Stimulated activated CD8-positive, alpha-beta memory T cell treated with anti-CD3 and anti-CD28 coated beads, Interleukin-4, amount 100 ng/mL, for 4 hours (primary cell): ENCODE measurements around the gene GRID1.

Experiments
- DNase-seq, 2 donors: peaks; one replicate each; pipeline ENCODE4 v3.0.0-alpha.2; 2020; ENCODE audit warnings: low read depth in 2 of 2, low spot score in 1 of 2

Gene GRID1

GRCh38 chr10:86294346-86295265 lies 72.0 kb downstream of the GRID1 start:
- DNase-seq, result no peak

DNA sequence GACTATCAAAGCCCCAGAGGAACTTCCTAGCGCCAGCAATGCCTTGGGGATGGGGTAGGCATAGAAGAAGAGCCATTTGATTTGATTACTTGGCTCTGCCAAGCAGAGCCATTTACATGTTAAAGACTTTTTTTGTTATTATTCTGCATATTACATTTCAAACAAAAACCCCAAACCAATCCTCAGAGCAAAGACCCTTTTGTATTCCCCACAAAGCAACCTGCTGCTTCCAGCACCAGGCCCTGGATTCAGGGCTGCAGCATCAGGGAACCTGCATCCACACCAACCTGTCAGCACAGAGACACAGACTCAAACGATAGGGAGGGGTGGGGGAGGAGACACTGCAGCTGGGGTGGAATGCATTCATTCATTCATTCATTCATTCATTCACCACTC lies 73.2 kb downstream of the GRID1 start:
- no peak for DNase-seq

- no peak for DNase-seq
Observed at GRCh38 chr10:86292462-86293395, 73.9 kb downstream of the GRID1 start.

DNA sequence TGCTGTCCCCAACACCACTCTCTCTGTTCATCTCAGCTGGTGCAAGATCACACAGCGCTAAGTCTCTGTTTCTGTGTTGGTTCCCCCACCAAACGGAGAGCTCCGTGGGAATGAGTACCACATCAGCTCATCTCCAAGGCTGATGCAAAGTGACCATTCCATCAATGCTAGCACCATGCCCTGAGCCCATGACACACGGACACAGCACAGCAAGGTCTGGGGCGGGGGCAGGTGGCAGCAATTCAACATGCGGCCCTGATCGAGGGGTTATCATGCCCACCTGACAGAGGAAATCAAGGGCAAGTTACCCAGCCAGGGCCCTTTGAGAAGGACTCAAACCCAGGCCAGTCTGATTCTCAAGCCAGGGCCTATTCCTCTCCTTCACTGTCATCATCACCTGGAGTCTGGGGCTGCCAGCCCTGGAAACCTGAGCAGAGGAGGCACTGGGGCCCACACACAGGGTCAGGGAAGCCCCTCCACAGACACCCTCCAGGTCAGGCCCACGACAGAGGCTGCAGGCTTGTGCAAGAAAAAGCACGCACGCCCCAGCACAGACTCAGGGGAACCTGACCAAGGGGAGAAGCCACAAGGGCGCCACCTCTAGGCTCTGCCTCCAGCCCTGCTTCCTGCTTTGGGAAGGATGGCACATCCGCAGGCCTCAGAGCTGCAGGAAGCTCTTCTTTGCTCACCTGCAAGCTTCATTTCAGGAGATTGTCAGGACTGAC lies 74.8 kb downstream of the GRID1 start:
- DNase-seq, result no peak

- no peak for DNase-seq
Observed at GRCh38 chr10:86290933-86291615, 75.5 kb downstream of the GRID1 start.

- no peak for DNase-seq
Observed at GRCh38 chr10:86289577-86289868, 77.1 kb downstream of the GRID1 start.

DNA sequence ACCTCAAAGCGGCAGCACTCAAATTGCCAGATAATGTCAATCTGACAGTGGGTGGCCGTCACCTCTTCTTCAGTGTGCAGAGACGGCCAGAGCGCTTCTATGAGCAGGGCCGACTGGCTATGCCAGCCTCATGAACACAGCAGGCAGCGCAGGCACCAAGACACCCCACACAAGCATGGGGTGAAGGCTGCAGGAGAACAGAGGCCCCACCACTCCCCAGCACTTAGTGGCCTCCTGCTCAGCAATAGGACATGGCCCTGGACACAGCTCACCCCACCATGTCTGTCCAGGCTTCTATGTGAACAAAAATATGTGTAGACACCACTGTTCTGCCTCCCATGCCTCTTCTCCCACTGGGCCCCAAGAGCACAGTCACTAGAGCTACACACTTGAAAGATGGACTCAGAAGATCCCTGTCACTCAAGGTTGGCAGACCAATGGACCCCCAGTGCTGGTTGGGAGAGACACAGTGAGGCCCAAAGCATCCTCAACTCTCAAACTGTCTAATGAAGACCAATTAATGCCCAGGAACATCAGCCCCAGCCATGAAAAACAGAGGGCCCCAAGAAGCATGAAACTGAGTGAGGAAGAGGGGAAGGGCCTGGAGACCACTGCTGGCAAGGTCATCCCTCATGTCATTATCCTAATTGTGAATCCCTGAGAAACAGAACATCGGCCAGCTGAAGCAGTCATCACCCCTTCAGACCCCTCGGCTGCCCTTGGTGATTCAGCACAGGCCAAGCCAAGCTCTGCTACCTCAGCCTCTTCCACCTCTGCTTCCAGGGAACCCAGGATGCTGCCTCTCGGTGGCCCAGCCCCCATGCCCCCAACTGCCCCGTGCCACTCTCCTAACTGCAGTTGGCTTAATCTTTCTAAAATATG lies 77.7 kb downstream of the GRID1 start:
- DNase-seq, result no peak

DNA sequence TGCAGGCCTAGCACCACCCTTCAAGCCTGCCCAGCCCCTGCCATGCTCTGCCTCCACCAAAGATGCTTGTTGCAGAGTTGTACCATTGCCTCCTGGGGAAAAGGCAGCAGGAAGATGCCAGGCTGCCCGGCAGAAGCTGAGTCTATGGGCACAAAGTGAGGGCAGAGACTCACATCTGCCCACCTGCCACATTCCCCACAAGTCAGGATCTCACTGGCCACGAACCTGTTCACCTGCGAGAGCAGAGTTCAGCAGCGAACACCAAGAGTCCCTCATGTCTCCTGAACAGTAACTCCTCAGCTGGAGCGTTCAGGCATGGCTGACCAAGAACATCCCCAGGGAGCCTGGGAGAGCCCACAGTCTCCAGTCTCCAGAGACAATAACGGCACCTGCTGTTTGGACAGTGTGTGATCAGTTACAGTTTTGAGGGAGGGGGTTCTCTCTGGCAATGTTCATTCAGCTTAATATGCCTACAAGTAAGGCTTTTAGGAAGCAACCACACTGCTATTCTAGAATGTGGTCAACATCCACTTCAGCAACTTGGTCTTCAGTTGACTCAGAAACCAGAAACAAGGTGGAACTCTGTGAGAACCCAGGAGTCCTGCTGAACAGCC lies 78.5 kb downstream of the GRID1 start:
- no peak for DNase-seq

DNA sequence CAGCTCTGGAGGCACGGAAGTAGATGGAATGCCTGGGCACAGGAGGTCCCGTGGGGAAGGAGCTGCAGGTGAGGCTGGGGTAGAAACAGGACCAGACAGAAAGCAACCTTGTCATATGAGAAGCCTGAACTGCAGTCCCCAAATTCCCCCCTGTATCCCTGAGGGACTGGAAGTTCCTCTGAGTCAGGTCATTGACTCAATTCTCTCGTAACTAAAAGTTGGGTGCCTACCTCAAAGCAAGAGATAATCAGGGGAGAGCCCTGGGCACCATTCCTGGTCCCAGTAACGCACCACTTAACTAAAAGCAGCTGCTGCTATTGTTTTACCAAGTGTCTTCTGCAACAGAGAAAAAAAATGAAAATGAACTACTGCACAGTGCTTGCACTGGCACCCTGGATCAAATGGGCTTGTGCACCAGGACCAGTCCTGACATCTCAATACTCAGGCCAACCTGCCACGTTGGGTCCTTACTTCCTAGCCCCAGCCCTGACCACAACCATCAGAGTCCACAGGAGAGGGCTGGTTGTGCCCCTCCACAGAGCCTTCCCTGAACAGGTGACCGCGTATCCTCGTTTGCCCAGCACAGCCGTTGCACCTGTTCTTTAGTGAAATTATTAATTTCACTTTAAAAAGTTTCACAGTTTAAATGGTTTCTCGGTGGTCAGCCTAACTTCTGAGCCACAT lies 79.3 kb downstream of the GRID1 start:
- no peak for DNase-seq

- no peak for DNase-seq
Observed at GRCh38 chr10:86286236-86287109, 80.1 kb downstream of the GRID1 start.

GRCh38 chr10:86285136-86285790 lies 81.3 kb downstream of the GRID1 start:
- no peak for DNase-seq

DNA sequence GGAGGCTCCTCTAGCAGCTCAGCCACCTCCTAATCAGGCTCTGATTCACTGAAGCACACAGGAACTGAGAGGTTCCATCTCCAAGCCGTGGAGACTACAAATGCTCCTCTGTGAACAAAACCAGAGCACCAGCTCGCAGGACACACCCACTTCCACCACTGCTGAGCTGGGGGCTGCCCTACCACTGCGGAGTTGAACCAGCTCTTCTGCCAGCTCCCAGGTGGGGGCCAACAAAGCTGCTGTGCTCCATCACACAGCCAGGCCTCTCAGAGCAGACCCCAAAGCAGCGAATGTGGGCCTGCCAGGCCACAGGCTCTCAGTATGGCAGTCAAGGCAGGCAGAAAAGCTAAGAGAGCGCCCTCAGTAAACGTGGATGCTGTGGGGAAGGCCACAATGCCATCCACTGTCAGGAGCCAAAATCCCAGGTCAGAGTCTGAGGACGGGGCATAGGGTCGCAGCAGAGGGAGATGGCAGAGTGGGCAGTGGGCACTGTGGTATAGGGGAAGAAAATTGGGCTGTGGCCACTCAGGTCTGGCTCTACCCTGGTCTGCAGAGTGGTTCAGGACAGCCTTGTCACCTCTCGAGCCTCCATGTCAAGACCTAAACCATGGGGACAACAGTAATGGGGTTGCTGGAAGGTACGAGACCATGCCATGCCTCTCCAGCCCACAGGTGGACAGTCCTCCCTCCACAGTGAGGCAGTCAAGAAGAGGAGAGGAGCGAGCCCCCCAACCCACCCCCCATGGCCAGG lies 82.1 kb downstream of the GRID1 start:
- DNase-seq, result no peak

- DNase-seq, result no peak
Observed at GRCh38 chr10:86283466-86284287, 82.9 kb downstream of the GRID1 start.

DNA sequence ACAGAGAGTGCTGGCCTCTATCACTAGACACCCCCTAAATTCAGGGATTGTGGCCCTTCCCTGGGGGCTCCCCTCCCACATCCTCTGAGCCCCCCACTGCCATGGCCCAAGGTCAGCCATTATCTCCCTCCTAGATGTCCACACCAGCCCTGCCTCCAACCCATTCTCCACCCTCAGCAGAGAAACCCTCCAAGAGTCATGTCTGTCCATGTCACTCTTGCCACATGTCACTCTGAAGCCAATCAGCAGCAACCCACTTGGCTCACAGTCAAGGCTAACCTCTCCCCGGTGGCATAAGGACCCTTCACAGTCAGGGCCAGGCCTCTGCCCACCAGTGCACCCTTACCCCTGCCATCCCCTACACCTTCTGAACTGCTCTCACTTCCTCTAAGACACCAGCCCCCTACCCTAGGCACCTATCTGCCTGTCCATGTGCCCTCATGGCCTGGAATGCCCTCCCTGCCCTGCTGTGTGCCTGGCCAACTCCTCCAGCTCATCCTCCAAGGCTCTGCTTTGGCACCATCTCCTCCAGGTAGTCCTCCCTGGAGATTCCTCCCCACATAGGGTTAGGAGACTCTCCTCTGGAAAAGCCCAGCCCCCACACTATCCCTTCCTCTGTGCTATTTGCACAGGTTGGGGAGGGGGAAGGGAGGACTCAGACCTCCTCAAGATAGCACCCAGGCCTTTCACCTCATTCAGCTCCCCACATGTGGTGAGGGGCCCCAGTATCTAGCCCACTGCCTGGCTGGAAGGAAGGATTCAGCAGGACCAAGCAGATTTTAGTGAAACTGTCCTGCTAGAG lies 83.7 kb downstream of the GRID1 start:
- no peak for DNase-seq

- DNase-seq, result no peak
Observed at GRCh38 chr10:86281396-86281795, 85.2 kb downstream of the GRID1 start.
